HEK293T (cell line): ENCODE results near the gene TMEM178B.

ENCODE experiments used
- CTCF ChIA-PET: fragments of 350-600 bp; formaldehyde crosslinking; extraction: SDS; loops from one replicate; lab custom pipeline; 2021; ENCODE audit warnings: antibody characterized with exemption, inconsistent platforms; lab: Yijun Ruan, JAX
- POLR2A ChIA-PET: fragments of 350-600 bp; formaldehyde crosslinking; extraction: SDS; loops from one replicate; lab custom pipeline; 2020; ENCODE audit warnings: antibody characterized with exemption, inconsistent platforms; lab: Yijun Ruan, JAX
- DNase-seq: peaks from one replicate; pipeline ENCODE4 v3.0.0; 2012; ENCODE audit warnings: mixed read lengths; ENCODE audit errors: extremely low spot score
- ARNT ChIP-seq: fragments of 450-650 bp; IDR thresholded peaks from 2 replicates; pipeline ENCODE4 v1.6.1; 2017; ENCODE audit warnings: mild to moderate bottlenecking
- BHLHE40 ChIP-seq: fragments of 450-650 bp; IDR thresholded peaks from 2 replicates; pipeline ENCODE4 v1.6.1; 2016; ENCODE audit warnings: mild to moderate bottlenecking, moderate library complexity, borderline replicate concordance
- CTBP1 ChIP-seq: fragments of 450-650 bp; IDR thresholded peaks from 2 replicates; pipeline ENCODE4 v1.6.1; 2016; ENCODE audit warnings: borderline replicate concordance
- ELF4 ChIP-seq: fragments of 450-650 bp; IDR thresholded peaks from 2 replicates; pipeline ENCODE4 v1.6.1; 2017; ENCODE audit warnings: antibody characterized with exemption
- FOXA1 ChIP-seq: fragments of 450-650 bp; IDR thresholded peaks from 2 replicates; pipeline ENCODE4 v1.6.1; 2016; ENCODE audit warnings: mild to moderate bottlenecking
- FOXK2 ChIP-seq: fragments of 450-650 bp; IDR thresholded peaks from 2 replicates; pipeline ENCODE4 v1.6.1; 2016; ENCODE audit warnings: mild to moderate bottlenecking
- FOXM1 ChIP-seq: fragments of 450-650 bp; IDR thresholded peaks from 2 replicates; pipeline ENCODE4 v1.6.1; 2017; ENCODE audit warnings: mild to moderate bottlenecking, borderline replicate concordance
- HDGF ChIP-seq: fragments of 450-650 bp; IDR thresholded peaks from 2 replicates; pipeline ENCODE4 v1.6.1; 2017; ENCODE audit warnings: antibody characterized with exemption, borderline replicate concordance
- L3MBTL2 ChIP-seq: fragments of 450-650 bp; conservative IDR thresholded peaks from 2 replicates; pipeline ENCODE4 v1.6.1; 2016; ENCODE audit warnings: mild to moderate bottlenecking
- LEF1 ChIP-seq: fragments of 450-650 bp; IDR thresholded peaks from 2 replicates; pipeline ENCODE4 v1.6.1; 2017; ENCODE audit warnings: mild to moderate bottlenecking, borderline replicate concordance
- NFRKB ChIP-seq: fragments of 450-650 bp; IDR thresholded peaks from 2 replicates; pipeline ENCODE4 v1.6.1; 2016; ENCODE audit warnings: mild to moderate bottlenecking, moderate library complexity
- PKNOX1 ChIP-seq: fragments of 450-650 bp; IDR thresholded peaks from 2 replicates; pipeline ENCODE4 v1.6.1; 2016
- SP1 ChIP-seq: fragments of 450-650 bp; IDR thresholded peaks from 2 replicates; pipeline ENCODE4 v1.6.1; 2017
- SUZ12 ChIP-seq: fragments of 450-650 bp; IDR thresholded peaks from 2 replicates; pipeline ENCODE4 v1.6.1; 2016; ENCODE audit warnings: mild to moderate bottlenecking
- TARDBP ChIP-seq: fragments of 450-650 bp; IDR thresholded peaks from 2 replicates; pipeline ENCODE4 v1.6.1; 2016
- ZNF384 ChIP-seq: fragments of 450-650 bp; IDR thresholded peaks from 2 replicates; pipeline ENCODE4 v1.6.1; 2016

TMEM178B gene

GRCh38 chr7:141370178-141370577 lies 296.3 kb downstream of the TMEM178B start:
- no peak for DNase-seq
- ChIA-PET CTCF (no interaction called here), POLR2A (no interaction called here)
- no peak for TF ChIP-seq FOXK2
- TF ChIP-seq ARNT = no peak
- TF ChIP-seq HDGF = no peak
- TF ChIP-seq PKNOX1 = no peak
- no peak for TF ChIP-seq LEF1
- TF ChIP-seq SUZ12 = no peak
- no peak for TF ChIP-seq NFRKB
- TF ChIP-seq FOXA1 = no peak
- TF ChIP-seq ZNF384 = no peak
- TF ChIP-seq CTBP1 = no peak
- no peak for TF ChIP-seq SP1
- no peak for TF ChIP-seq BHLHE40
- TF ChIP-seq ELF4 = no peak
- TF ChIP-seq L3MBTL2 = no peak
- TF ChIP-seq TARDBP = no peak
- TF ChIP-seq FOXM1 = no peak

GRCh38 chr7:141370650-141371049 lies 296.8 kb downstream of the TMEM178B start:
- TF ChIP-seq FOXA1 (no peak), BHLHE40 (no peak), ARNT (no peak), HDGF (no peak), SP1 (no peak), TARDBP (no peak), L3MBTL2 (no peak), CTBP1 (no peak), ZNF384 (no peak), FOXK2 (no peak), SUZ12 (no peak), LEF1 (no peak), NFRKB (no peak), ELF4 (no peak), PKNOX1 (no peak), FOXM1 (no peak)
- POLR2A ChIA-PET = no interaction called here
- CTCF ChIA-PET = no interaction called here
- no peak for DNase-seq

- POLR2A ChIA-PET = no interaction called here
- DNase-seq = no peak
- TF ChIP-seq CTBP1 (no peak), ARNT (no peak), SP1 (no peak), TARDBP (no peak), SUZ12 (no peak), FOXK2 (no peak), FOXM1 (no peak), L3MBTL2 (no peak), NFRKB (no peak), LEF1 (no peak), FOXA1 (no peak), PKNOX1 (no peak), ZNF384 (no peak)
- CTCF ChIA-PET = no interaction called here
Measured at GRCh38 chr7:141374425-141374824, 300.6 kb downstream of the TMEM178B start.

- CTCF ChIA-PET = no interaction called here
- no peak for DNase-seq
- POLR2A ChIA-PET = no interaction called here
- TF ChIP-seq TARDBP (no peak), L3MBTL2 (no peak), ARNT (no peak), FOXA1 (no peak), SP1 (no peak), HDGF (no peak), SUZ12 (no peak), ZNF384 (no peak), LEF1 (no peak), ELF4 (no peak), NFRKB (no peak), PKNOX1 (no peak), FOXM1 (no peak), CTBP1 (no peak)
Measured at GRCh38 chr7:141375442-141375841, 301.6 kb downstream of the TMEM178B start.

GRCh38 chr7:141377906-141378305 lies 304.0 kb downstream of the TMEM178B start:
- TF ChIP-seq HDGF = no peak
- no peak for TF ChIP-seq ZNF384
- no peak for TF ChIP-seq SP1
- TF ChIP-seq LEF1 = no peak
- no peak for TF ChIP-seq SUZ12
- no peak for TF ChIP-seq FOXM1
- TF ChIP-seq TARDBP = no peak
- TF ChIP-seq PKNOX1 = no peak
- no peak for TF ChIP-seq L3MBTL2
- TF ChIP-seq NFRKB = no peak
- no peak for TF ChIP-seq FOXK2
- no peak for TF ChIP-seq CTBP1
- TF ChIP-seq BHLHE40 = no peak
- TF ChIP-seq ARNT = no peak
- no peak for TF ChIP-seq FOXA1
- TF ChIP-seq ELF4 = no peak
- POLR2A ChIA-PET = no interaction called here
- CTCF ChIA-PET = interaction anchor here (0.9 kb wide), 1 partner anchor 18 kb away, joined by 3 read pairs; no protein-coding TSS in a partner anchor
- no peak for DNase-seq
